Smooth muscle cell (in vitro differentiated cells): Measurements from ENCODE around the gene MYL9. TPM values are rescaled to one million over a fixed set of nuclear protein-coding genes. Genes with fewer than 3 reads are reported as not detected.

Source experiments
- DNase-seq: peaks from one replicate; lab custom pipeline; 2025; ENCODE audit not compliant: unreplicated experiment; lab: John Stamatoyannopoulos, UW
- H2AFZ ChIP-seq: fragments of 200-600 bp; sonication (generic); 2 replicates; pipeline ENCODE4 v1.6.0; 2016; ENCODE audit warnings: antibody characterized with exemption, low read depth, mild to moderate bottlenecking
- H3F3A ChIP-seq: fragments of 200-600 bp; sonication (generic); 2 replicates; pipeline ENCODE4 v1.6.0; 2017; ENCODE audit warnings: antibody characterized with exemption, low read depth
- H3K27ac ChIP-seq: fragments of 200-600 bp; sonication (generic); 2 replicates; pipeline ENCODE4 v1.5.1; 2016; ENCODE audit warnings: low read depth, mild to moderate bottlenecking
- H3K27me3 ChIP-seq: fragments of 200-600 bp; sonication (generic); 2 replicates; pipeline ENCODE4 v1.6.1; 2016; ENCODE audit warnings: low read depth, mild to moderate bottlenecking
- H3K36me3 ChIP-seq: fragments of 200-600 bp; sonication (generic); 2 replicates; pipeline ENCODE4 v1.5.1; 2016; ENCODE audit warnings: low read depth
- H3K4me1 ChIP-seq: fragments of 200-600 bp; sonication (generic); 2 replicates; pipeline ENCODE4 v1.5.1; 2016; ENCODE audit warnings: low read depth
- H3K4me2 ChIP-seq: fragments of 200-600 bp; sonication (generic); 2 replicates; pipeline ENCODE4 v1.6.0; 2016; ENCODE audit warnings: mild to moderate bottlenecking
- H3K4me3 ChIP-seq: fragments of 200-600 bp; sonication (generic); 2 replicates; pipeline ENCODE4 v1.5.1; 2016; ENCODE audit warnings: mild to moderate bottlenecking
- H3K79me2 ChIP-seq: fragments of 200-600 bp; sonication (generic); 2 replicates; pipeline ENCODE4 v1.6.0; 2016; ENCODE audit warnings: low read depth, mild to moderate bottlenecking
- H3K9ac ChIP-seq: fragments of 200-600 bp; sonication (generic); 2 replicates; pipeline ENCODE4 v1.6.0; 2016; ENCODE audit warnings: low read depth
- H3K9me3 ChIP-seq: fragments of 200-600 bp; sonication (generic); replicated peaks from 2 replicates; pipeline ENCODE4 v1.5.1; 2016; ENCODE audit warnings: low read depth
- H4K20me1 ChIP-seq: fragments of 200-600 bp; sonication (generic); 2 replicates; pipeline ENCODE4 v1.6.0; 2016; ENCODE audit warnings: low read depth
- WGBS: methylation state at CpG from one replicate; pipeline ENCODE4 v1.1.7; 2016; ENCODE audit warnings: low lambda C conversion rate; 5-methylcytosine and 5-hydroxymethylcytosine counted together
- polyA plus RNA-seq: library from polyadenylated mRNA; unstranded; fragments of >200 nt; fragmentation: Nextera tagmentation; extraction: Ambion mirVana; gene quantifications from 2 replicates; pipeline ENCODE4 v1.2.1, GENCODE V29; 2016
- total RNA-seq: library from RNA; depleted of rRNA; stranded (reverse); fragments of >200 nt; gene quantifications from 2 replicates; pipeline ENCODE4 v1.2.3, GENCODE V29; 2014
- TF ChIP-seq, protein P1 (sequence below): fragments of 200-600 bp; sonication (generic); IDR thresholded peaks from 2 replicates; pipeline ENCODE4 v1.5.1; 2017; ENCODE audit warnings: borderline replicate concordance, mild to moderate bottlenecking, antibody characterized with exemption; ENCODE audit not compliant: insufficient read depth, poor library complexity, severe bottlenecking

MYL9 gene
- total and polyA plus RNA-seq, 2 experiments from 2014 or later = 198 to 1,109 TPM

DNA sequence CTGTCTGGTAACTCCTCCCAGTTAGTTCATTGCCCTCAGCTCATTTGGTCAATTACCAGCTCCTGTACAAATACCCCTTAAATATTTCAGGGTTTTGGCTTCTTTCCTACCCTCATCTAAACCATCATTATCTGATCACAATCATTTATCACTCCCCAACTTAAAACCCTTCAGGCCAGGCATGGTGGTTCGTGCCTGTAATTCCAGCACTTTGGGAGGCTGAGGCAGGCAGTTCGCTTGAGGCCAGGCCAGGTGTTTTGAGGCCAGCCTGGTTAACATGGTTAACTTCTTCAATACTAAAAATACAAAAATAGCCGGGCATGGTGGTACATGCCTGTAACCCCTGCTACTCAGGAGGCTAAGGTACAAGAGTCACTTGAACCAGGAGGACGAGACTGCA, 41.5 kb downstream of the MYL9 start:
- peaks cover 36% of the 10 kb centered on the region for H4K20me1 ChIP-seq
- H3K9me3 ChIP-seq = no peaks in the 10 kb centered on the region
- H3K9ac ChIP-seq = no peak overlapping the region
- TF ChIP-seq, protein P1, sequence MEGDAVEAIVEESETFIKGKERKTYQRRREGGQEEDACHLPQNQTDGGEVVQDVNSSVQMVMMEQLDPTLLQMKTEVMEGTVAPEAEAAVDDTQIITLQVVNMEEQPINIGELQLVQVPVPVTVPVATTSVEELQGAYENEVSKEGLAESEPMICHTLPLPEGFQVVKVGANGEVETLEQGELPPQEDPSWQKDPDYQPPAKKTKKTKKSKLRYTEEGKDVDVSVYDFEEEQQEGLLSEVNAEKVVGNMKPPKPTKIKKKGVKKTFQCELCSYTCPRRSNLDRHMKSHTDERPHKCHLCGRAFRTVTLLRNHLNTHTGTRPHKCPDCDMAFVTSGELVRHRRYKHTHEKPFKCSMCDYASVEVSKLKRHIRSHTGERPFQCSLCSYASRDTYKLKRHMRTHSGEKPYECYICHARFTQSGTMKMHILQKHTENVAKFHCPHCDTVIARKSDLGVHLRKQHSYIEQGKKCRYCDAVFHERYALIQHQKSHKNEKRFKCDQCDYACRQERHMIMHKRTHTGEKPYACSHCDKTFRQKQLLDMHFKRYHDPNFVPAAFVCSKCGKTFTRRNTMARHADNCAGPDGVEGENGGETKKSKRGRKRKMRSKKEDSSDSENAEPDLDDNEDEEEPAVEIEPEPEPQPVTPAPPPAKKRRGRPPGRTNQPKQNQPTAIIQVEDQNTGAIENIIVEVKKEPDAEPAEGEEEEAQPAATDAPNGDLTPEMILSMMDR = no peak
- no peaks in the 10 kb centered on the region for H3K27me3 ChIP-seq
- H3K4me2 ChIP-seq = no peak overlapping the region
- H3K79me2 ChIP-seq = peaks cover 12% of the 10 kb centered on the region
- H3K27ac ChIP-seq = no peak overlapping the region
- H3K36me3 ChIP-seq = no peaks in the 10 kb centered on the region
- no peaks in the 10 kb centered on the region for H3K4me1 ChIP-seq
- no peak for DNase-seq
- no peak overlapping the region for H3K4me3 ChIP-seq
- no peak overlapping the region for H2AFZ ChIP-seq
- H3F3A ChIP-seq = no peaks in the 10 kb centered on the region
- WGBS = 96% methylated on average over 4 of the region's 4 CpGs

DNA sequence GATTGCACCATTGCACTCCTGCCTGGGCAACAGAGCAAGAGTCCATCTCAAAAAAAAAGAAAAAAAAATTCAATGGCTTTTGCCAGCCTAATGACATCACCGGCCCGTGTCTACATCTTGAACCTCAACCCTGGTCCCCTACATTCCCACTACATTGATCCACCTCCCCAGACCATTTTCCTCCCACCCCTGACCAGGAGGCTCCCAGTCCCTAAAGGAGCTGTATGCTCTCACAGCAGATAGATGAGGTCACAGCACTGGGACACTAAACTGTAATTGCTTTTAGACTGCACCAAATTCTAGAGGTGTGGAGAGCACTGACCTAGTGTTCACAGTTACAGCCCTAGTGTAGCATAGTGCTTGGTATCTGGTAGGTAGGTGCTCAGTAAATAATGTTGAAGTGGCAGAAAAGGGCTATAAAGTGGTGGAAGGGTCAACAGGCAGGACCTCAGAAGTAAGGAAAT, 42.7 kb downstream of the MYL9 start:
- Histone ChIP-seq H3K79me2 (no peaks in the 10 kb centered on the region), H4K20me1 (peaks cover 24% of the 10 kb centered on the region), H3K4me2 (no peak overlapping the region), H3K9me3 (no peaks in the 10 kb centered on the region), H3K9ac (no peak overlapping the region), H3F3A (no peaks in the 10 kb centered on the region), H3K36me3 (no peaks in the 10 kb centered on the region), H2AFZ (no peak overlapping the region), H3K27me3 (no peaks in the 10 kb centered on the region), H3K4me3 (no peak overlapping the region), H3K4me1 (no peaks in the 10 kb centered on the region), H3K27ac (no peak overlapping the region)
- WGBS = 97% methylated on average over 2 of the region's 2 CpGs
- TF ChIP-seq, protein P1 = no peak
- DNase-seq = no peak

DNA sequence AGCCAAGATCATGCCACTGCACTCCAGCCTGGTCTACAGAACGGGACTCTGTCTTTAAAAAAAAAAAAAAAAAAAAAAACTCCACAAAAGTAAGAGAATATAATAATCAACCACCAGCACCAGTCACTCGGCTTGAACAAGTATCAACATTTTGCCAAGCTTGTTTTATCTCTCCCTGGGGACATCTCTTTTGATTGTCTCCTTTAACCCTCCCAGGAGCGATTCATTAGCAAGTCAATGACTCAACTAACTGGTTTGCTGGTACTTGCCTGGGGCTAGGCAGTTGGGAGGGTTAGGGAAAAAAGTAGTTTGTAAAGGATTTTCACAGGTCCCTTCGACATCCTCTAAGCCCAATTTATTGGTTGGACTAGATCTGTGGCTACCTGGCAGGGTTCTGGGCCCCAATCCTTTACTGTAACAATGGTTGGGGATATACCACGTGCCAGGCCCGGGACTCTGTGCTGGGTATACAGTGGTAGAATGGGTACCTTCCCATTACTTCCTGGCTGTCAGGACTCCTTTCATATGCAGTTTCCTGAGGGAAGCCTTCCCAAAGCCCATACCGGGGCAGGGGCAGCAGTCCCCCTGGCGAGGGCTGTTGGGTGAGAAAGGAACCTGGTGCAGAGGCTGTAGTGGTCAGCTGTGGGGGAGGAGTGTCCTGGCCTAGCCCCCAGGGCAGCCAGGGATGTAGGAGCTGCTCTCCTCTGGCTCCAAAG, 44.2 kb downstream of the MYL9 start:
- DNase-seq = no peak
- Histone ChIP-seq H3K27ac (no peak overlapping the region), H3K9me3 (no peaks in the 10 kb centered on the region), H2AFZ (no peak overlapping the region), H4K20me1 (peaks cover 16% of the 10 kb centered on the region), H3F3A (no peaks in the 10 kb centered on the region), H3K4me3 (no peak overlapping the region), H3K27me3 (no peaks in the 10 kb centered on the region), H3K79me2 (no peaks in the 10 kb centered on the region), H3K4me1 (no peaks in the 10 kb centered on the region), H3K9ac (no peak overlapping the region), H3K4me2 (no peak overlapping the region), H3K36me3 (no peaks in the 10 kb centered on the region)
- TF ChIP-seq, protein P1 = no peak
- WGBS = 39% methylated on average over 8 of the region's 8 CpGs
